ENCODE results near the gene CFC1. TPM values are rescaled to one million over a fixed set of nuclear protein-coding genes. Genes with fewer than 3 reads are reported as not detected.
A peak's percentile ranks its signal among the peaks of the same experiment; 100 is the strongest.
"Not testable (repeated sequence)": the region's sequence is repeated elsewhere in the genome, so short reads cannot be mapped to it uniquely, and the experiment has no call there.

CFC1 gene
- total and polyA plus RNA-seq, 2 of the 8 experiments (the other 6 are each of a cell fraction or from before 2014, with no cell fraction given): 0.14 TPM; not detected in 1

DNA sequence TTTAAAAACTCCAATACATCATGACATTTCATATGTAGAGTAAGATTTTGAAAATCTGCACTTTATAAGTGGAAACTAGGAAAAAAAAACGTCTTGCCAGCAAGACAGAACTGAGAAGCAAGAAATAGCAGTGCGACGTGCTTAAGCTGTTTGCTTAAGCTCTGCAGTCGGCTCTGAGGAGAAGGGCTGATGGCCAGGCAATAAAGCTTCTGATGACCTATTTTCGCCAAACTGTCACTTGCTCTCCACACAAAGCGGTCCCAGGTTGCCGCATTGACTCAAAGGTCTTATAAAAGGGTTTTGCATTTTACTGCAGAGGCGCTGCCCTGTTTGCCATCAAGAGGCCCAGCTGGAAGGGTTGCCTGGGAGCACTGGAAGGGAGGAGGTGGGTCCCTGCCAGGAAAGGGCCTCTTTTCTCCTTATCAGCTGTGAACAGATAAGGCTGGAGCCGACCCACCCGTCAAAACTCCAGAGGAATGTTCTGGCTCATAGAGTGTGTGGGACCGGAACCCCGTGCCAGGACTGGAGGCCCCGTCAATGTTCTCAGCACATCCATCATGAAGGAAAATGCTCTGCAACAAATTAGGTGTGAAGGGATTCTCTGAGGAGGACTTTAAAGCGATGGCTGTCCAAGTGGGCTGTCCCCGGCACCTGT lies 2.4 kb upstream of the CFC1 start:
- peak; percentile 58 for FAIRE-seq
- CTCF ChIA-PET (ENCODE audit: partially characterized antibody): not testable (repeated sequence)
- 74% methylated on average over 5 of the region's 15 CpGs; no CpG with 5 or more reads in 1 of the 2 experiments for WGBS, 2 experiments (ENCODE audit: extremely low coverage in 1 of 2, insufficient coverage in 1 of 2, insufficient read length in 1 of 2, insufficient replicate concordance in 2 of 2, low coverage in 1 of 2, low lambda C conversion rate in 2 of 2, missing lambda C conversion rate in 1 of 2)

DNA sequence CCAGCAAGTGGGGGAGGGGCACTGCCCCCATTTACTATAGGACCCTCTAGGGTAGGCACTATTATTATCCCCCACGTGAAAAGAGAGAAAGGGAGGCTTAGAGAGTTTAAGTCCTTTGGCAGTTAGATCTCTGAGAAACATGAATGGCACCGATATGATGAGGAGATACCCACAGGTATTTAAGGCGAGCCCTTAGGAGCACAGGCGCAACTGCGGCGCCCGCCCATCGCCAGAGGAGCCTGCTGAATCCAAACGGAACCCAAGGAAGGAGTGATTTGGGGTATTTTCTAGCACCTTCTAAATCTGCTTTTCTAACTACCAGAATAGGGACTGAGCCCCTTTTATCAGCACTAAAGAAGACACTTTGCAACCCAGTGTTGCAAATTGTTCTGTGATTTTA lies 551 bp upstream of the CFC1 start:
- 81% methylated on average over 7 of the region's 9 CpGs; no CpG with 5 or more reads in 1 of the 2 experiments for WGBS, 2 experiments (ENCODE audit: extremely low coverage in 1 of 2, insufficient coverage in 1 of 2, insufficient read length in 1 of 2, insufficient replicate concordance in 2 of 2, low coverage in 1 of 2, low lambda C conversion rate in 2 of 2, missing lambda C conversion rate in 1 of 2)
- H4K8ac ChIP-seq (ENCODE audit: extremely low read depth, insufficient read depth, low read length): not testable (repeated sequence)

More for the DNA sequence above, 2.4 kb upstream of the CFC1 start:
- H2BK15ac ChIP-seq (ENCODE audit: low read length); H2BK12ac ChIP-seq (ENCODE audit: low read depth, low read length); H3K14ac ChIP-seq (ENCODE audit: insufficient read length); H2BK20ac ChIP-seq (ENCODE audit: low read length); H3K79me2 ChIP-seq (ENCODE audit: control insufficient read depth in 1 of 2, insufficient read depth in 2 of 2, low read length in 2 of 2); H3K79me1 ChIP-seq (ENCODE audit: low read depth, low read length); H3K27ac ChIP-seq (ENCODE audit: low read depth, low read length); POLR2A ChIA-PET (ENCODE audit: partially characterized antibody); H3K4me2 ChIP-seq (ENCODE audit: insufficient read depth in 1 of 2, low read depth in 2 of 2, low read length in 2 of 2); H4K20me1 ChIP-seq (replicated peaks in 1 of 2; ENCODE audit: control insufficient read depth in 1 of 2, insufficient read depth in 2 of 2, low read length in 2 of 2); H3K9ac ChIP-seq (replicated peaks in 1 of 4; ENCODE audit: extremely low read depth in 1 of 4, low read depth in 3 of 4, low read length in 3 of 4); H4K91ac ChIP-seq (replicated peaks; ENCODE audit: insufficient read length, low read length); H3K4me1 ChIP-seq (replicated peaks in 1 of 4; ENCODE audit: control insufficient read depth in 3 of 4, insufficient read depth in 4 of 4, low read length in 3 of 4); H3K27me3 ChIP-seq (replicated peaks in 1 of 4; ENCODE audit: control insufficient read depth in 3 of 4, extremely low read depth in 1 of 4, insufficient read depth in 3 of 4, low read length in 3 of 4); H3K23me2 ChIP-seq (ENCODE audit: low read depth, low read length); H2AFZ ChIP-seq (ENCODE audit: low read length); H3K4me3 ChIP-seq (ENCODE audit: extremely low read depth in 1 of 4, insufficient read depth in 2 of 4, low read depth in 3 of 4, low read length in 4 of 4); H2AK5ac ChIP-seq (ENCODE audit: low read depth, low read length); H3K23ac ChIP-seq (ENCODE audit: insufficient read length); H3K36me3 ChIP-seq (ENCODE audit: control insufficient read depth in 2 of 4, insufficient read depth in 4 of 4, low read length in 3 of 4); H3K18ac ChIP-seq (ENCODE audit: extremely low read depth, low read length); H3K4ac ChIP-seq (replicated peaks; ENCODE audit: insufficient read length, low read depth, low read length); H3K56ac ChIP-seq (replicated peaks; ENCODE audit: insufficient read length, low read depth, low read length); H4K5ac ChIP-seq (ENCODE audit: insufficient read length, low read depth, low read length); H4K8ac ChIP-seq (ENCODE audit: extremely low read depth, insufficient read depth, low read length); DNase-seq (ENCODE audit: low read depth in 1 of 2, low spot score in 2 of 2); H3K9me3 ChIP-seq (ENCODE audit: insufficient read depth in 2 of 2, low read depth in 1 of 2, low read length in 1 of 2); H2BK5ac ChIP-seq (ENCODE audit: low read depth, low read length); H2BK120ac ChIP-seq (replicated peaks; ENCODE audit: low read depth, low read length): not testable (repeated sequence)

More for the DNA sequence above, 551 bp upstream of the CFC1 start:
- H3K23ac ChIP-seq (ENCODE audit: insufficient read length); H2BK12ac ChIP-seq (ENCODE audit: low read depth, low read length); H3K9ac ChIP-seq (replicated peaks in 1 of 4; ENCODE audit: extremely low read depth in 1 of 4, low read depth in 3 of 4, low read length in 3 of 4); H3K79me2 ChIP-seq (ENCODE audit: control insufficient read depth in 1 of 2, insufficient read depth in 2 of 2, low read length in 2 of 2); H3K79me1 ChIP-seq (ENCODE audit: low read depth, low read length); H3K4me3 ChIP-seq (ENCODE audit: extremely low read depth in 1 of 4, insufficient read depth in 2 of 4, low read depth in 3 of 4, low read length in 4 of 4); H3K14ac ChIP-seq (ENCODE audit: insufficient read length); DNase-seq (ENCODE audit: low read depth in 1 of 2, low spot score in 2 of 2); H3K18ac ChIP-seq (ENCODE audit: extremely low read depth, low read length); H3K4me2 ChIP-seq (ENCODE audit: insufficient read depth in 1 of 2, low read depth in 2 of 2, low read length in 2 of 2); H3K27me3 ChIP-seq (replicated peaks in 1 of 4; ENCODE audit: control insufficient read depth in 3 of 4, extremely low read depth in 1 of 4, insufficient read depth in 3 of 4, low read length in 3 of 4); H2BK5ac ChIP-seq (ENCODE audit: low read depth, low read length); FAIRE-seq; H2AK5ac ChIP-seq (ENCODE audit: low read depth, low read length); H3K9me3 ChIP-seq (ENCODE audit: insufficient read depth in 2 of 2, low read depth in 1 of 2, low read length in 1 of 2); CTCF ChIA-PET (ENCODE audit: partially characterized antibody); H3K36me3 ChIP-seq (ENCODE audit: control insufficient read depth in 2 of 4, insufficient read depth in 4 of 4, low read length in 3 of 4); H2BK20ac ChIP-seq (ENCODE audit: low read length); H3K23me2 ChIP-seq (ENCODE audit: low read depth, low read length); H3K27ac ChIP-seq (ENCODE audit: low read depth, low read length); H3K4me1 ChIP-seq (replicated peaks in 1 of 4; ENCODE audit: control insufficient read depth in 3 of 4, insufficient read depth in 4 of 4, low read length in 3 of 4); H2BK15ac ChIP-seq (ENCODE audit: low read length); H3K56ac ChIP-seq (replicated peaks; ENCODE audit: insufficient read length, low read depth, low read length); POLR2A ChIA-PET (ENCODE audit: partially characterized antibody); H4K5ac ChIP-seq (ENCODE audit: insufficient read length, low read depth, low read length); H2BK120ac ChIP-seq (replicated peaks; ENCODE audit: low read depth, low read length); H3K4ac ChIP-seq (replicated peaks; ENCODE audit: insufficient read length, low read depth, low read length); H2AFZ ChIP-seq (ENCODE audit: low read length); H4K91ac ChIP-seq (replicated peaks; ENCODE audit: insufficient read length, low read length); H4K20me1 ChIP-seq (replicated peaks in 1 of 2; ENCODE audit: control insufficient read depth in 1 of 2, insufficient read depth in 2 of 2, low read length in 2 of 2): not testable (repeated sequence)
